KMS-11 (cell line): Measurements from ENCODE around the gene CTCFL.

ENCODE experiments used
- H2AFZ ChIP-seq: fragments of 200-600 bp; sonication (generic); 2 replicates; pipeline ENCODE4 v1.6.1; 2016; ENCODE audit warnings: antibody characterized with exemption, mixed run types, low read depth
- H3K27ac ChIP-seq: fragments of 200-600 bp; sonication (generic); 2 replicates; pipeline ENCODE4 v1.6.1; 2016; ENCODE audit warnings: mild to moderate bottlenecking, mixed run types
- H3K27me3 ChIP-seq: fragments of 200-600 bp; sonication (generic); 2 replicates; pipeline ENCODE4 v1.6.1; 2017; ENCODE audit warnings: mild to moderate bottlenecking, low read depth, mixed run types, moderate library complexity; ENCODE audit not compliant: insufficient read depth
- H3K36me3 ChIP-seq: fragments of 200-600 bp; sonication (generic); 2 replicates; pipeline ENCODE4 v1.6.1; 2017; ENCODE audit warnings: mild to moderate bottlenecking, mixed run types; ENCODE audit not compliant: insufficient read depth
- H3K4me1 ChIP-seq: fragments of 200-600 bp; sonication (generic); 2 replicates; pipeline ENCODE4 v1.6.1; 2016; ENCODE audit warnings: mild to moderate bottlenecking, low read depth, mixed run types; ENCODE audit not compliant: poor library complexity, severe bottlenecking
- H3K4me2 ChIP-seq: fragments of 200-600 bp; sonication (generic); 2 replicates; pipeline ENCODE4 v1.7.0; 2016; ENCODE audit warnings: mild to moderate bottlenecking, mixed run types
- H3K4me3 ChIP-seq: fragments of 200-600 bp; sonication (generic); IDR thresholded peaks from 2 replicates; pipeline ENCODE4 v1.6.1; 2017; ENCODE audit warnings: low read depth, low read length, mixed read lengths; ENCODE audit not compliant: insufficient read depth
- H3K79me2 ChIP-seq: fragments of 200-600 bp; sonication (generic); 2 replicates; pipeline ENCODE4 v1.6.1; 2016; ENCODE audit warnings: low read depth, mixed run types; ENCODE audit not compliant: insufficient read depth
- H3K9ac ChIP-seq: fragments of 200-600 bp; sonication (generic); 2 replicates; pipeline ENCODE4 v1.6.1; 2016; ENCODE audit warnings: mild to moderate bottlenecking, mixed run types
- H4K20me1 ChIP-seq: fragments of 200-600 bp; sonication (generic); 2 replicates; pipeline ENCODE4 v1.6.1; 2016; ENCODE audit warnings: mild to moderate bottlenecking, mixed run types; ENCODE audit not compliant: insufficient read depth
- CTCF ChIP-seq: fragments of 200-600 bp; sonication (generic); conservative IDR thresholded peaks from 2 replicates; pipeline ENCODE4 v1.6.1; 2017; ENCODE audit warnings: low read depth, mild to moderate bottlenecking, antibody characterized with exemption, low read length, moderate library complexity, mixed read lengths

Gene CTCFL

GRCh38 chr20:57532104-57532503, 7.2 kb upstream of the CTCFL start:
- H3K4me1 ChIP-seq = no peaks in the 10 kb centered on the region
- H3K4me2 ChIP-seq = no peak overlapping the region
- H3K9ac ChIP-seq = no peak overlapping the region
- peaks cover 29% of the 10 kb centered on the region; the same call in 1 of the 2 replicates for H3K27me3 ChIP-seq
- no peaks in the 10 kb centered on the region for H3K36me3 ChIP-seq
- no peak overlapping the region for H3K27ac ChIP-seq
- H3K4me3 ChIP-seq = no peak overlapping the region
- no peaks in the 10 kb centered on the region for H4K20me1 ChIP-seq
- TF ChIP-seq CTCF = no peak
- no peaks in the 10 kb centered on the region for H3K79me2 ChIP-seq
- H2AFZ ChIP-seq = no peak overlapping the region

- H4K20me1 ChIP-seq = no peaks in the 10 kb centered on the region
- H3K4me2 ChIP-seq = no peak overlapping the region
- no peak overlapping the region for H3K4me3 ChIP-seq
- H2AFZ ChIP-seq = no peak overlapping the region
- H3K79me2 ChIP-seq = no peaks in the 10 kb centered on the region
- H3K27me3 ChIP-seq = peaks cover 21% of the 10 kb centered on the region; the same call in 1 of the 2 replicates
- H3K27ac ChIP-seq = no peak overlapping the region
- no peak for TF ChIP-seq CTCF
- no peaks in the 10 kb centered on the region for H3K36me3 ChIP-seq
- H3K4me1 ChIP-seq = no peaks in the 10 kb centered on the region
- H3K9ac ChIP-seq = no peak overlapping the region
Measured at GRCh38 chr20:57530327-57530981, 5.5 kb upstream of the CTCFL start.

- Histone ChIP-seq H3K4me2 (no peak overlapping the region), H2AFZ (no peak overlapping the region), H3K79me2 (no peaks in the 10 kb centered on the region), H3K9ac (no peak overlapping the region), H3K4me1 (no peaks in the 10 kb centered on the region), H3K4me3 (no peak overlapping the region), H3K36me3 (no peaks in the 10 kb centered on the region), H3K27ac (no peak overlapping the region), H4K20me1 (no peaks in the 10 kb centered on the region), H3K27me3 (peaks cover 14% of the 10 kb centered on the region; the same call in 1 of the 2 replicates)
- no peak for TF ChIP-seq CTCF
Measured at GRCh38 chr20:57529810-57530209, 4.9 kb upstream of the CTCFL start.

GRCh38 chr20:57529160-57529585, 4.2 kb upstream of the CTCFL start:
- H3K27me3 ChIP-seq = peaks cover 12% of the 10 kb centered on the region; the same call in 1 of the 2 replicates
- H3K36me3 ChIP-seq = no peaks in the 10 kb centered on the region
- H3K79me2 ChIP-seq = no peaks in the 10 kb centered on the region
- H2AFZ ChIP-seq = no peak overlapping the region
- no peaks in the 10 kb centered on the region for H4K20me1 ChIP-seq
- no peak overlapping the region for H3K9ac ChIP-seq
- no peaks in the 10 kb centered on the region for H3K4me1 ChIP-seq
- H3K4me2 ChIP-seq = no peak overlapping the region
- no peak overlapping the region for H3K4me3 ChIP-seq
- no peak overlapping the region for H3K27ac ChIP-seq
- no peak for TF ChIP-seq CTCF
